Suppressor macrophage treated with lipopolysaccharide for 1 hour (primary cell): ENCODE measurements around the gene MEN1.
"Not testable (repeated sequence)": the region's sequence is repeated elsewhere in the genome, so short reads cannot be mapped to it uniquely, and the experiment has no call there.

Experiments
- DNase-seq, 3 donors: peaks; one replicate each; pipeline ENCODE4 v3.0.0-alpha.2; 2020 to 2022

Gene MEN1

GRCh38 chr11:64832467-64833197, 22.3 kb upstream of the MEN1 start:
- no peak for DNase-seq

- no peak for DNase-seq
Observed at GRCh38 chr11:64831411-64831891, 21.1 kb upstream of the MEN1 start.

GRCh38 chr11:64829536-64830251, 19.3 kb upstream of the MEN1 start:
- no peak for DNase-seq

- DNase-seq = no peak
Observed at GRCh38 chr11:64827451-64827839, 17.1 kb upstream of the MEN1 start.

GRCh38 chr11:64826578-64827450, 16.5 kb upstream of the MEN1 start:
- DNase-seq = no peak

- no peak for DNase-seq
Observed at GRCh38 chr11:64826062-64826461, 15.7 kb upstream of the MEN1 start.

GRCh38 chr11:64823568-64824119, 13.3 kb upstream of the MEN1 start:
- DNase-seq = no peak

- DNase-seq = no peak
Observed at GRCh38 chr11:64817476-64817875, 7.1 kb upstream of the MEN1 start.

GRCh38 chr11:64815433-64815832, 5.1 kb upstream of the MEN1 start:
- not testable (repeated sequence) for DNase-seq

GRCh38 chr11:64814712-64815187, 4.4 kb upstream of the MEN1 start:
- DNase-seq = no peak

- no peak for DNase-seq
Observed at GRCh38 chr11:64813826-64814225, 3.5 kb upstream of the MEN1 start.

GRCh38 chr11:64810891-64811272, 531 bp upstream of the MEN1 start:
- DNase-seq = no peak

- DNase-seq = peak in 2 of 3 donors; percentile 20 to 48
Observed at GRCh38 chr11:64809781-64810241, 540 bp downstream of the MEN1 start.

- DNase-seq = no peak
Observed at GRCh38 chr11:64805481-64805880, 4.9 kb downstream of the MEN1 start.

- peak in 1 of 3 donors; percentile 11 for DNase-seq
Observed at GRCh38 chr11:64804346-64805210, 5.8 kb downstream of the MEN1 start.

- no peak for DNase-seq
Observed at GRCh38 chr11:64803846-64804345, 6.5 kb downstream of the MEN1 start.

GRCh38 chr11:64803158-64803845, 7.0 kb downstream of the MEN1 start, which contains the start of gene MAP4K2:
Gene MAP4K2 (minus strand): TSS chr11:64803214. CDS start chr11:64803149, 65 bp downstream.
- DNase-seq = peak; percentile 87 to 98 (median 95)

- DNase-seq = no peak
Observed at GRCh38 chr11:64802370-64803157, 7.8 kb downstream of the MEN1 start.

GRCh38 chr11:64801561-64802369, 8.6 kb downstream of the MEN1 start:
- DNase-seq = peak in 1 of 3 donors; percentile 27
